Measurements from ENCODE around the gene GASK1A.

GASK1A gene

GRCh38 chr3:42960786-42961185 lies 18.3 kb upstream of the GASK1A start:
- Histone ChIP-seq H2AFZ (ENCODE audit: low read depth, low read length) (no peak overlapping the region), H3K27ac (ENCODE audit: low read length) (no peak overlapping the region), H3K27me3 (ENCODE audit: insufficient read depth, low read length, poor library complexity) (no peaks in the 10 kb centered on the region), H3K9ac (ENCODE audit: low read depth, low read length) (no peak overlapping the region), H3K4me2 (ENCODE audit: insufficient read depth, low read length) (no peak overlapping the region), H3K4me1 (ENCODE audit: insufficient read depth, low read length) (no peaks in the 10 kb centered on the region), H3K4me3 (ENCODE audit: low read depth in 1 of 2, low read length in 2 of 2) (no peak overlapping the region), H4K20me1 (ENCODE audit: insufficient read depth, low read length) (0 out of 2 replicates have a peak, but pooled peaks cover 3% of the 10 kb centered on the region), H3K9me3 (ENCODE audit: insufficient read depth, low read length, severe bottlenecking) (no peaks in the 10 kb centered on the region), H3K36me3 (ENCODE audit: insufficient read depth, low read length) (no peaks in the 10 kb centered on the region), H3K79me2 (ENCODE audit: insufficient read depth, low read length) (no peaks in the 10 kb centered on the region)
- no peak for ATAC-seq (ENCODE audit: insufficient read depth, low read depth)
- TF ChIP-seq EZH2 (IDR thresholded peaks at IDR 0.05; ENCODE audit: borderline replicate concordance, low read depth, low read length, severe bottlenecking) (no peak), CTCF (IDR thresholded peaks at IDR 0.05; ENCODE audit: borderline replicate concordance, extremely low read depth, low read length, poor library complexity, severe bottlenecking) (no peak)
- DNase-seq = no peak

GRCh38 chr3:42961633-42962032 lies 17.5 kb upstream of the GASK1A start:
- no peak overlapping the region for H3K4me2 ChIP-seq (ENCODE audit: insufficient read depth, low read length)
- TF ChIP-seq EZH2 (IDR thresholded peaks at IDR 0.05; ENCODE audit: borderline replicate concordance, low read depth, low read length, severe bottlenecking) (no peak), CTCF (IDR thresholded peaks at IDR 0.05; ENCODE audit: borderline replicate concordance, extremely low read depth, low read length, poor library complexity, severe bottlenecking) (peak; percentile 84)
- no peaks in the 10 kb centered on the region for H3K4me1 ChIP-seq (ENCODE audit: insufficient read depth, low read length)
- no peaks in the 10 kb centered on the region for H3K27me3 ChIP-seq (ENCODE audit: insufficient read depth, low read length, poor library complexity)
- H3K9me3 ChIP-seq (ENCODE audit: insufficient read depth, low read length, severe bottlenecking) = no peaks in the 10 kb centered on the region
- no peak overlapping the region for H3K27ac ChIP-seq (ENCODE audit: low read length)
- DNase-seq (peak; percentile 30), ATAC-seq (ENCODE audit: insufficient read depth, low read depth) (peak; percentile 60)
- H2AFZ ChIP-seq (ENCODE audit: low read depth, low read length) = no peak overlapping the region
- no peaks in the 10 kb centered on the region for H3K79me2 ChIP-seq (ENCODE audit: insufficient read depth, low read length)
- H3K9ac ChIP-seq (ENCODE audit: low read depth, low read length) = no peak overlapping the region
- 0 out of 2 replicates have a peak, but pooled peaks cover 3% of the 10 kb centered on the region for H4K20me1 ChIP-seq (ENCODE audit: insufficient read depth, low read length)
- no peak overlapping the region for H3K4me3 ChIP-seq (ENCODE audit: low read depth in 1 of 2, low read length in 2 of 2)
- H3K36me3 ChIP-seq (ENCODE audit: insufficient read depth, low read length) = no peaks in the 10 kb centered on the region

- no peaks in the 10 kb centered on the region for H3K9me3 ChIP-seq (ENCODE audit: insufficient read depth, low read length, severe bottlenecking)
- ATAC-seq (ENCODE audit: insufficient read depth, low read depth) = no peak
- H3K27ac ChIP-seq (ENCODE audit: low read length) = no peak overlapping the region
- TF ChIP-seq EZH2 (IDR thresholded peaks at IDR 0.05; ENCODE audit: borderline replicate concordance, low read depth, low read length, severe bottlenecking) = no peak
- TF ChIP-seq CTCF (IDR thresholded peaks at IDR 0.05; ENCODE audit: borderline replicate concordance, extremely low read depth, low read length, poor library complexity, severe bottlenecking) = no peak
- H3K79me2 ChIP-seq (ENCODE audit: insufficient read depth, low read length) = no peaks in the 10 kb centered on the region
- H3K9ac ChIP-seq (ENCODE audit: low read depth, low read length) = no peak overlapping the region
- no peak overlapping the region for H3K4me2 ChIP-seq (ENCODE audit: insufficient read depth, low read length)
- no peaks in the 10 kb centered on the region for H3K27me3 ChIP-seq (ENCODE audit: insufficient read depth, low read length, poor library complexity)
- no peak for DNase-seq
- no peak overlapping the region for H2AFZ ChIP-seq (ENCODE audit: low read depth, low read length)
- no peak overlapping the region for H3K4me3 ChIP-seq (ENCODE audit: low read depth in 1 of 2, low read length in 2 of 2)
- H3K4me1 ChIP-seq (ENCODE audit: insufficient read depth, low read length) = no peaks in the 10 kb centered on the region
- 0 out of 2 replicates have a peak, but pooled peaks cover 3% of the 10 kb centered on the region for H4K20me1 ChIP-seq (ENCODE audit: insufficient read depth, low read length)
- H3K36me3 ChIP-seq (ENCODE audit: insufficient read depth, low read length) = no peaks in the 10 kb centered on the region
Observed at GRCh38 chr3:42963269-42963668, 15.8 kb upstream of the GASK1A start.

GRCh38 chr3:42964266-42964665 lies 14.8 kb upstream of the GASK1A start:
- Histone ChIP-seq H3K9ac (ENCODE audit: low read depth, low read length) (no peak overlapping the region), H3K27ac (ENCODE audit: low read length) (no peak overlapping the region), H3K9me3 (ENCODE audit: insufficient read depth, low read length, severe bottlenecking) (no peaks in the 10 kb centered on the region), H3K27me3 (ENCODE audit: insufficient read depth, low read length, poor library complexity) (no peaks in the 10 kb centered on the region), H4K20me1 (ENCODE audit: insufficient read depth, low read length) (0 out of 2 replicates have a peak, but pooled peaks cover 3% of the 10 kb centered on the region), H3K79me2 (ENCODE audit: insufficient read depth, low read length) (no peaks in the 10 kb centered on the region), H2AFZ (ENCODE audit: low read depth, low read length) (no peak overlapping the region), H3K4me1 (ENCODE audit: insufficient read depth, low read length) (no peaks in the 10 kb centered on the region), H3K4me3 (ENCODE audit: low read depth in 1 of 2, low read length in 2 of 2) (no peak overlapping the region), H3K36me3 (ENCODE audit: insufficient read depth, low read length) (no peaks in the 10 kb centered on the region), H3K4me2 (ENCODE audit: insufficient read depth, low read length) (no peak overlapping the region)
- DNase-seq = no peak
- no peak for ATAC-seq (ENCODE audit: insufficient read depth, low read depth)
- no peak for TF ChIP-seq CTCF (IDR thresholded peaks at IDR 0.05; ENCODE audit: borderline replicate concordance, extremely low read depth, low read length, poor library complexity, severe bottlenecking)
- no peak for TF ChIP-seq EZH2 (IDR thresholded peaks at IDR 0.05; ENCODE audit: borderline replicate concordance, low read depth, low read length, severe bottlenecking)
